Endothelial cell (in vitro differentiated cells): ENCODE measurements around the gene RTN4. TPM values are rescaled to one million over a fixed set of nuclear protein-coding genes. Genes with fewer than 3 reads are reported as not detected.

Experiments
- DNase-seq: peaks from one replicate; pipeline ENCODE4 v3.0.0; 2021; ENCODE audit warnings: low spot score
- H3K27ac Mint-ChIP-seq: one replicate; pipeline ENCODE4 v1.8.0; 2021; ENCODE audit warnings: mixed read lengths, inconsistent platforms; ENCODE audit not compliant: unreplicated experiment
- H3K27me3 Mint-ChIP-seq: one replicate; pipeline ENCODE4 v1.8.0; 2021; ENCODE audit warnings: mild to moderate bottlenecking, moderate library complexity, mixed read lengths, inconsistent platforms; ENCODE audit not compliant: unreplicated experiment
- H3K36me3 Mint-ChIP-seq: one replicate; pipeline ENCODE4 v1.8.0; 2021; ENCODE audit warnings: mild to moderate bottlenecking, low read depth, mixed read lengths, inconsistent platforms; ENCODE audit not compliant: unreplicated experiment
- H3K4me1 Mint-ChIP-seq: one replicate; pipeline ENCODE4 v1.8.0; 2021; ENCODE audit warnings: mild to moderate bottlenecking, mixed read lengths, inconsistent platforms; ENCODE audit not compliant: unreplicated experiment
- H3K4me3 Mint-ChIP-seq: one replicate; pipeline ENCODE4 v1.8.0; 2021; ENCODE audit warnings: mild to moderate bottlenecking, mixed read lengths, inconsistent platforms; ENCODE audit not compliant: unreplicated experiment
- H3K9me3 Mint-ChIP-seq: one replicate; pipeline ENCODE4 v1.8.0; 2021; ENCODE audit warnings: mixed read lengths, inconsistent platforms; ENCODE audit not compliant: unreplicated experiment
- CTCF ChIP-seq: fragments of 200-600 bp; sonication (generic); IDR thresholded peaks from one replicate; pipeline ENCODE4 v1.5.0; 2021; ENCODE audit warnings: antibody characterized with exemption; ENCODE audit not compliant: unreplicated experiment
- long read RNA-seq: library from polyadenylated mRNA; unstranded; transcript quantifications from one replicate; pipeline ENCODE4 v2.0.0, GENCODE V29; 2020; ENCODE audit not compliant: unreplicated experiment
- total RNA-seq: library from RNA; stranded (reverse); fragmentation: NEBNext Ultra II Directional; extraction: Animal tissue kit (Norgen Biotek cat#: 25700); gene quantifications from one replicate; pipeline ENCODE4 v1.2.1, GENCODE V29; 2021; ENCODE audit not compliant: unreplicated experiment

The RTN4 gene
- 264 TPM for total RNA-seq
- long read RNA-seq, transcript RTN4-201 (7 exons, 2,333 nt) = major isoform, 14 of 20 reads
- long read RNA-seq, partial matches to known transcripts = 2 of 20 reads
- long read RNA-seq, other reads (novel, unspliced or antisense) = 3 of 20 reads

- peak within 1 kb of the TSS; percentile 95 for H3K27ac Mint-ChIP-seq
- peak; percentile 92 for DNase-seq
- peaks cover 4% of the 10 kb centered on the region for H3K36me3 Mint-ChIP-seq
- H3K9me3 Mint-ChIP-seq = no peaks in the 10 kb centered on the region
- peak within 1 kb of the TSS; percentile 100 for H3K4me3 Mint-ChIP-seq
- no peak for TF ChIP-seq CTCF
- peaks cover 39% of the 10 kb centered on the region for H3K4me1 Mint-ChIP-seq
- H3K27me3 Mint-ChIP-seq = peaks cover 11% of the 10 kb centered on the region
Measured at GRCh38 chr2:55050100-55050994, at the start of gene RTN4. Gene RTN4, minus strand, starts transcription at chr2:55050451. Its CDS starts 151 bp downstream, at chr2:55050300.

- Mint-ChIP-seq H3K9me3 (no peaks in the 10 kb centered on the region), H3K36me3 (no peaks in the 10 kb centered on the region), H3K27me3 (no peaks in the 10 kb centered on the region), H3K27ac (no peak overlapping the region), H3K4me3 (no peak overlapping the region), H3K4me1 (no peaks in the 10 kb centered on the region)
- DNase-seq = no peak
- TF ChIP-seq CTCF = no peak
Measured at GRCh38 chr2:55099493-55099877, 49.2 kb upstream of the RTN4 start.

GRCh38 chr2:55097461-55098410, 47.5 kb upstream of the RTN4 start:
- Mint-ChIP-seq H3K9me3 (no peaks in the 10 kb centered on the region), H3K27ac (no peak overlapping the region), H3K4me1 (peaks cover 6% of the 10 kb centered on the region), H3K27me3 (no peaks in the 10 kb centered on the region), H3K36me3 (no peaks in the 10 kb centered on the region), H3K4me3 (no peak overlapping the region)
- TF ChIP-seq CTCF = no peak
- no peak for DNase-seq

- no peak for DNase-seq
- Mint-ChIP-seq H3K27me3 (no peaks in the 10 kb centered on the region), H3K36me3 (no peaks in the 10 kb centered on the region), H3K4me1 (peaks cover 6% of the 10 kb centered on the region), H3K9me3 (no peaks in the 10 kb centered on the region), H3K4me3 (no peak overlapping the region), H3K27ac (no peak overlapping the region)
- no peak for TF ChIP-seq CTCF
Measured at GRCh38 chr2:55097082-55097460, 46.8 kb upstream of the RTN4 start.
